K562 (cell line): ENCODE measurements around the gene ZCCHC3. TPM values are rescaled to one million over a fixed set of nuclear protein-coding genes. Genes with fewer than 3 reads are reported as not detected.

Experiments
- AFF4 ChIP-seq: sonication (generic); formaldehyde crosslinking; IDR thresholded peaks from 2 replicates; pipeline ENCODE4 v1.8.0; 2023; ENCODE audit warnings: mild to moderate bottlenecking, missing genetic modification reagents
- CBX1 ChIP-seq: sonication (generic); IDR thresholded peaks from 2 replicates; pipeline ENCODE4 v1.6.1; 2016; ENCODE audit warnings: antibody characterized with exemption, low read depth, mild to moderate bottlenecking
- CCAR2 ChIP-seq: fragments of 200-400 bp; formaldehyde crosslinking; IDR thresholded peaks from 2 replicates; pipeline ENCODE4 v1.6.1; 2017; ENCODE audit warnings: mild to moderate bottlenecking, low read depth, low read length
- CTCFL ChIP-seq: IDR thresholded peaks from 2 replicates; pipeline ENCODE4 v1.6.1; 2011; ENCODE audit warnings: borderline replicate concordance, low read depth, mild to moderate bottlenecking, moderate library complexity, low read length; ENCODE audit not compliant: insufficient read depth, poor library complexity, severe bottlenecking
- HNRNPLL ChIP-seq: fragments of 200-400 bp; formaldehyde crosslinking; IDR thresholded peaks from 2 replicates; pipeline ENCODE4 v1.6.1; 2017; ENCODE audit warnings: low read length, low read depth, mild to moderate bottlenecking; ENCODE audit not compliant: poor library complexity, severe bottlenecking
- MTF1 ChIP-seq: fragments of 250-450 bp; sonication (Bioruptor Pico); IDR thresholded peaks from 2 replicates; pipeline ENCODE4 v1.9.0; 2021; ENCODE audit warnings: moderate library complexity, mild to moderate bottlenecking, inconsistent platforms, borderline replicate concordance
- MYC ChIP-seq, 2 experiments: fragments of 250-450 bp in 1 of 2; sonication (Bioruptor Pico) in 1 of 2; IDR thresholded peaks; 2 replicates each; pipeline versions ENCODE4 v1.5.1 to v1.6.1; 2012 to 2021; ENCODE audit warnings: low read depth in 2 of 2, borderline replicate concordance in 1 of 2, improper control_type of control experiment in 1 of 2, low read length in 1 of 2, mild to moderate bottlenecking in 1 of 2, moderate library complexity in 1 of 2
- NR2C2 ChIP-seq, 2 experiments: fragments of 200-800 bp in 1 of 2; sonication (Bioruptor generic) in 1 of 2; sonication (generic) in 1 of 2; formaldehyde crosslinking in 1 of 2; IDR thresholded peaks; 2 replicates each; pipeline versions ENCODE4 v1.6.1 to v1.8.0; 2016 to 2022; ENCODE audit warnings: mild to moderate bottlenecking in 1 of 2, missing compliant biosample characterization in 1 of 2, missing genetic modification characterization in 1 of 2, missing genetic modification reagents in 1 of 2
- RBFOX2 ChIP-seq: fragments of 200-400 bp; formaldehyde crosslinking; IDR thresholded peaks from 2 replicates; pipeline ENCODE4 v1.6.1; 2017; ENCODE audit warnings: low read depth, mild to moderate bottlenecking, low read length, moderate library complexity
- RBM14 ChIP-seq: fragments of 200-400 bp; formaldehyde crosslinking; IDR thresholded peaks from 2 replicates; pipeline ENCODE4 v1.6.1; 2018; ENCODE audit warnings: low read depth, mild to moderate bottlenecking, low read length, moderate library complexity, borderline replicate concordance; ENCODE audit not compliant: insufficient read depth
- TAF1 ChIP-seq: IDR thresholded peaks from 2 replicates; pipeline ENCODE4 v1.6.1; 2011; ENCODE audit warnings: mild to moderate bottlenecking, low read length, moderate library complexity; ENCODE audit not compliant: insufficient read depth, control insufficient read depth, severe bottlenecking; ENCODE audit errors: extremely low read depth
- THRA ChIP-seq: fragments of 450-650 bp; IDR thresholded peaks from 2 replicates; pipeline ENCODE4 v1.6.1; 2017; ENCODE audit warnings: mild to moderate bottlenecking, moderate library complexity
- ZBTB8A ChIP-seq: fragments of 450-650 bp; IDR thresholded peaks from 2 replicates; pipeline ENCODE4 v1.6.1; 2018; ENCODE audit warnings: mild to moderate bottlenecking, moderate library complexity; ENCODE audit not compliant: partially characterized antibody
- ZFP30 ChIP-seq: fragments of 250-450 bp; sonication (Bioruptor Pico); IDR thresholded peaks from 2 replicates; pipeline ENCODE4 v1.8.0; 2022; ENCODE audit warnings: moderate library complexity, mild to moderate bottlenecking, inconsistent platforms, borderline replicate concordance
- ZNF121 ChIP-seq: sonication (generic); formaldehyde crosslinking; conservative IDR thresholded peaks from 2 replicates; pipeline ENCODE4 v1.8.0; 2022; ENCODE audit warnings: missing genetic modification reagents
- ZNF165 ChIP-seq: fragments of 250-450 bp; sonication (Bioruptor Pico); IDR thresholded peaks from 2 replicates; pipeline ENCODE4 v1.4.0; 2020; ENCODE audit warnings: borderline replicate concordance
- ZNF263 ChIP-seq: sonication (generic); formaldehyde crosslinking; IDR thresholded peaks from 2 replicates; pipeline ENCODE4 v1.8.0; 2022; ENCODE audit warnings: mild to moderate bottlenecking, missing genetic modification reagents, borderline replicate concordance
- ZNF282 ChIP-seq: sonication (generic); formaldehyde crosslinking; IDR thresholded peaks from 2 replicates; pipeline ENCODE4 v1.8.1; 2023; ENCODE audit warnings: missing genetic modification reagents
- polyA plus RNA-seq, 8 experiments: library from polyadenylated mRNA; depleted of rRNA in 4 of 8; stranded (reverse) in 5 of 8; unstranded in 3 of 8; fragments of >200 nt; fragmentation: Nextera tagmentation in 2 of 8; fragmentation: Illumina TruSeq in 1 of 8; extraction: Ambion mirVana in 2 of 8; extraction: Trizol in 1 of 8; gene quantifications; 2 replicates each; pipeline versions ENCODE4 v1.2.1 to v1.2.3, GENCODE V29; 2011 to 2014; ENCODE audit warnings: inconsistent platforms in 1 of 8, missing spikeins in 1 of 8
- total RNA-seq, 7 experiments: library from RNA; depleted of rRNA in 6 of 7; stranded (reverse); fragments of >200 nt in 6 of 7; fragmentation: Illumina TruSeq in 2 of 7; extraction: Trizol in 2 of 7; gene quantifications; 2 replicates each; pipeline versions ENCODE4 v1.2.1 to v1.2.3, GENCODE V29; 2011 to 2021; ENCODE audit warnings: low replicate concordance in 1 of 7

ZCCHC3 gene
- total and polyA plus RNA-seq, 9 of the 15 experiments (the other 6 are each of a cell fraction or from before 2014, with no cell fraction given) = 2.8 to 23.3 (median 16.5) TPM

- TF ChIP-seq ZFP30 (CRISPR knock-in tag) (no peak), ZBTB8A (no peak), RBM14 (no peak), RBFOX2 (peak; percentile 73), CCAR2 (no peak), ZNF282 (CRISPR knock-in tag) (no peak), THRA (no peak), TAF1 (no peak), CTCFL (no peak), NR2C2 (CRISPR knock-in tag; IDR thresholded peaks at IDR 0.05) (no peak), NR2C2 (tag; IDR thresholded peaks at IDR 0.05) (0 out of 2 replicates have a peak, but pooled peaks have one; percentile 23), ZNF263 (peak; percentile 63; the same call in 1 of the 2 replicates), HNRNPLL (peak; percentile 87), MYC (IDR thresholded peaks at IDR 0.05; ENCODE audit: low read depth, low read length) (peak; percentile 70), MYC (CRISPR knock-in tag; IDR thresholded peaks at IDR 0.05; ENCODE audit: borderline replicate concordance, low read depth) (no peak), CBX1 (peak; percentile 17; the same call in 1 of the 2 replicates), AFF4 (CRISPR knock-in tag) (no peak), ZNF165 (CRISPR knock-in tag) (no peak), ZNF121 (CRISPR knock-in tag) (no peak), MTF1 (CRISPR knock-in tag) (no peak)
Observed at GRCh38 chr20:325889-326644, 28.7 kb downstream of the ZCCHC3 start (continued).
